Neuron (in vitro differentiated cells): ENCODE results near the gene EXOSC10.
"Not testable (repeated sequence)": the region's sequence is repeated elsewhere in the genome, so short reads cannot be mapped to it uniquely, and the experiment has no call there.

Experiments
- H2AFZ ChIP-seq: one replicate; pipeline ENCODE4 v1.6.1; 2013; ENCODE audit warnings: low read depth, mild to moderate bottlenecking, inconsistent platforms, low read length, moderate library complexity
- H3K27me3 ChIP-seq: one replicate; pipeline ENCODE4 v1.6.1; 2013; ENCODE audit warnings: low read length; ENCODE audit not compliant: insufficient read depth
- H3K36me3 ChIP-seq: one replicate; pipeline ENCODE4 v1.6.1; 2013; ENCODE audit warnings: low read length; ENCODE audit not compliant: insufficient read depth
- H3K4me1 ChIP-seq: one replicate; pipeline ENCODE4 v1.6.1; 2013; ENCODE audit warnings: low read length; ENCODE audit not compliant: insufficient read depth
- H3K4me3 ChIP-seq: 2 replicates; pipeline ENCODE4 v1.5.1; 2013; ENCODE audit warnings: mild to moderate bottlenecking, low read length, moderate library complexity
- H3K9me3 ChIP-seq: one replicate; pipeline ENCODE4 v1.6.1; 2013; ENCODE audit warnings: low read length

EXOSC10 gene

GRCh38 chr1:11098931-11099309, 749 bp downstream of the EXOSC10 start:
- Histone ChIP-seq H3K27me3 (no peaks in the 10 kb centered on the region), H3K9me3 (no peaks in the 10 kb centered on the region), H2AFZ (peak overlapping the region; percentile 72), H3K36me3 (peaks cover 29% of the 10 kb centered on the region), H3K4me1 (peaks cover 8% of the 10 kb centered on the region), H3K4me3 (peak overlapping the region; percentile 93)

GRCh38 chr1:11083784-11084183, 15.9 kb downstream of the EXOSC10 start:
- H3K27me3 ChIP-seq, H3K9me3 ChIP-seq, H3K4me3 ChIP-seq, H3K4me1 ChIP-seq, H2AFZ ChIP-seq: not testable (repeated sequence)
- H3K36me3 ChIP-seq = peaks cover 54% of the 10 kb centered on the region

GRCh38 chr1:11080931-11081330, 18.7 kb downstream of the EXOSC10 start:
- Histone ChIP-seq H3K4me1 (no peaks in the 10 kb centered on the region), H3K36me3 (peaks cover 59% of the 10 kb centered on the region), H3K4me3 (no peak overlapping the region), H3K9me3 (no peaks in the 10 kb centered on the region), H2AFZ (no peak overlapping the region), H3K27me3 (no peaks in the 10 kb centered on the region)

- H3K4me1 ChIP-seq = no peaks in the 10 kb centered on the region
- no peak overlapping the region for H3K4me3 ChIP-seq
- H3K36me3 ChIP-seq = peaks cover 76% of the 10 kb centered on the region
- no peaks in the 10 kb centered on the region for H3K9me3 ChIP-seq
- H2AFZ ChIP-seq = no peak overlapping the region
- H3K27me3 ChIP-seq = no peaks in the 10 kb centered on the region
Observed at GRCh38 chr1:11078631-11079030, 21.0 kb downstream of the EXOSC10 start.

GRCh38 chr1:11073398-11073797, 26.3 kb downstream of the EXOSC10 start:
- not testable (repeated sequence) for H3K9me3 ChIP-seq, H2AFZ ChIP-seq, H3K4me1 ChIP-seq, H3K4me3 ChIP-seq, H3K27me3 ChIP-seq
- peaks cover 84% of the 10 kb centered on the region for H3K36me3 ChIP-seq

GRCh38 chr1:11072216-11072917, 27.3 kb downstream of the EXOSC10 start:
- H3K36me3 ChIP-seq = peaks cover 86% of the 10 kb centered on the region

GRCh38 chr1:11071463-11072215, 28.0 kb downstream of the EXOSC10 start:
- Histone ChIP-seq H3K27me3 (no peaks in the 10 kb centered on the region), H3K36me3 (peaks cover 81% of the 10 kb centered on the region), H3K4me3 (no peak overlapping the region), H3K9me3 (no peaks in the 10 kb centered on the region), H2AFZ (no peak overlapping the region), H3K4me1 (no peaks in the 10 kb centered on the region)

More at GRCh38 chr1:11072216-11072917, 27.3 kb downstream of the EXOSC10 start:
- Histone ChIP-seq H3K4me1 (no peaks in the 10 kb centered on the region), H2AFZ (no peak overlapping the region), H3K27me3 (no peaks in the 10 kb centered on the region), H3K9me3 (no peaks in the 10 kb centered on the region), H3K4me3 (no peak overlapping the region)

- H3K27me3 ChIP-seq = no peaks in the 10 kb centered on the region
- no peaks in the 10 kb centered on the region for H3K9me3 ChIP-seq
- H2AFZ ChIP-seq = no peak overlapping the region
- no peaks in the 10 kb centered on the region for H3K4me1 ChIP-seq
- H3K36me3 ChIP-seq = peaks cover 80% of the 10 kb centered on the region
- no peak overlapping the region for H3K4me3 ChIP-seq
Observed at GRCh38 chr1:11070876-11071275, 28.8 kb downstream of the EXOSC10 start.

GRCh38 chr1:11068600-11069473, 30.8 kb downstream of the EXOSC10 start:
- H3K4me1 ChIP-seq = no peaks in the 10 kb centered on the region
- H3K27me3 ChIP-seq = no peaks in the 10 kb centered on the region
- H2AFZ ChIP-seq = no peak overlapping the region
- no peak overlapping the region for H3K4me3 ChIP-seq
- H3K9me3 ChIP-seq = no peaks in the 10 kb centered on the region
- peaks cover 75% of the 10 kb centered on the region for H3K36me3 ChIP-seq

GRCh38 chr1:11067716-11068599, 31.7 kb downstream of the EXOSC10 start:
- no peaks in the 10 kb centered on the region for H3K9me3 ChIP-seq
- no peak overlapping the region for H2AFZ ChIP-seq
- no peak overlapping the region for H3K4me3 ChIP-seq
- H3K27me3 ChIP-seq = no peaks in the 10 kb centered on the region
- no peaks in the 10 kb centered on the region for H3K4me1 ChIP-seq
- peaks cover 77% of the 10 kb centered on the region for H3K36me3 ChIP-seq

- no peak overlapping the region for H2AFZ ChIP-seq
- no peaks in the 10 kb centered on the region for H3K27me3 ChIP-seq
- no peak overlapping the region for H3K4me3 ChIP-seq
- H3K36me3 ChIP-seq = peaks cover 62% of the 10 kb centered on the region
- no peaks in the 10 kb centered on the region for H3K9me3 ChIP-seq
- H3K4me1 ChIP-seq = peaks cover 3% of the 10 kb centered on the region
Observed at GRCh38 chr1:11065796-11066195, 33.9 kb downstream of the EXOSC10 start.

GRCh38 chr1:11064942-11065341, 34.7 kb downstream of the EXOSC10 start:
- no peak overlapping the region for H3K4me3 ChIP-seq
- peaks cover 54% of the 10 kb centered on the region for H3K36me3 ChIP-seq
- H3K9me3 ChIP-seq = no peaks in the 10 kb centered on the region
- no peaks in the 10 kb centered on the region for H3K27me3 ChIP-seq
- peaks cover 7% of the 10 kb centered on the region for H3K4me1 ChIP-seq
- no peak overlapping the region for H2AFZ ChIP-seq
